HG03520 (cell line): Measurements from ENCODE around the gene CLCN5.

Experiments
- ATAC-seq: cut with Tn5 transposase; IDR thresholded peaks from one replicate; pipeline ENCODE4 v1.9.1; 2021; ENCODE audit warnings: mild to moderate bottlenecking, moderate library complexity; ENCODE audit not compliant: unreplicated experiment

Gene CLCN5

GRCh38 chrX:49932791-49933190 lies 10.4 kb downstream of the CLCN5 start:
- no peak for ATAC-seq

GRCh38 chrX:49934148-49934547 lies 11.8 kb downstream of the CLCN5 start:
- no peak for ATAC-seq

- no peak for ATAC-seq
These were observed 12.3 kb downstream of the CLCN5 start for GRCh38 chrX:49934729-49935128.

- ATAC-seq: no peak
These were observed 25.4 kb downstream of the CLCN5 start for GRCh38 chrX:49947781-49948180.

GRCh38 chrX:49949961-49950360 lies 27.6 kb downstream of the CLCN5 start:
- ATAC-seq: no peak

- ATAC-seq: no peak
These were observed 29.3 kb downstream of the CLCN5 start for GRCh38 chrX:49951524-49952193.

- ATAC-seq: no peak
These were observed 33.9 kb downstream of the CLCN5 start for GRCh38 chrX:49956313-49956712.

GRCh38 chrX:49958727-49959485 lies 36.5 kb downstream of the CLCN5 start:
- no peak for ATAC-seq

GRCh38 chrX:49959602-49960001 lies 37.2 kb downstream of the CLCN5 start:
- no peak for ATAC-seq

- ATAC-seq: no peak
These were observed 37.7 kb downstream of the CLCN5 start for GRCh38 chrX:49960061-49960460.

- ATAC-seq: no peak
These were observed 48.3 kb downstream of the CLCN5 start for GRCh38 chrX:49970674-49971073.

- ATAC-seq: no peak
These were observed 50.0 kb downstream of the CLCN5 start for GRCh38 chrX:49972328-49972860.

- no peak for ATAC-seq
These were observed 54.3 kb downstream of the CLCN5 start for GRCh38 chrX:49976682-49977197.

GRCh38 chrX:49977319-49978090 lies 55.1 kb downstream of the CLCN5 start:
- ATAC-seq: no peak

GRCh38 chrX:49978176-49978575 lies 55.8 kb downstream of the CLCN5 start:
- no peak for ATAC-seq

GRCh38 chrX:49986058-49986457 lies 63.7 kb downstream of the CLCN5 start:
- ATAC-seq: no peak

- ATAC-seq: no peak
These were observed 65.3 kb downstream of the CLCN5 start for GRCh38 chrX:49987651-49988050.

- ATAC-seq: no peak
These were observed 65.7 kb downstream of the CLCN5 start for GRCh38 chrX:49988143-49988542.

- no peak for ATAC-seq
These were observed 69.4 kb downstream of the CLCN5 start for GRCh38 chrX:49991758-49992157.

GRCh38 chrX:49992853-49993252 lies 70.5 kb downstream of the CLCN5 start:
- ATAC-seq: no peak

- ATAC-seq: no peak
These were observed 71.3 kb downstream of the CLCN5 start for GRCh38 chrX:49993661-49994060.
